HepG2 (cell line): Measurements from ENCODE around the gene MAT2A. TPM values are rescaled to one million over a fixed set of nuclear protein-coding genes. Genes with fewer than 3 reads are reported as not detected.
A peak's percentile ranks its signal among the peaks of the same experiment; 100 is the strongest.

Experiments used
- AFF4 ChIP-seq: sonication (generic); formaldehyde crosslinking; IDR thresholded peaks from 2 replicates; pipeline ENCODE4 v1.4.0; 2020; ENCODE audit warnings: missing genetic modification reagents
- ATF7 ChIP-seq, 2 experiments: fragments of 450-650 bp in 1 of 2; sonication (generic) in 1 of 2; formaldehyde crosslinking in 1 of 2; IDR thresholded peaks; 2 replicates each; pipeline versions ENCODE4 v1.4.0 to v1.6.1; 2016 to 2020; ENCODE audit warnings: antibody characterized with exemption in 1 of 2, mild to moderate bottlenecking in 1 of 2, missing genetic modification reagents in 1 of 2
- DMTF1 ChIP-seq: sonication (generic); formaldehyde crosslinking; IDR thresholded peaks from 2 replicates; pipeline ENCODE4 v1.4.0; 2020; ENCODE audit warnings: mild to moderate bottlenecking, missing genetic modification reagents
- EED ChIP-seq: sonication (generic); formaldehyde crosslinking; IDR thresholded peaks from 2 replicates; pipeline ENCODE4 v1.5.0; 2020; ENCODE audit warnings: mild to moderate bottlenecking, missing genetic modification reagents
- FOXJ3 ChIP-seq: sonication (generic); formaldehyde crosslinking; IDR thresholded peaks from 2 replicates; pipeline ENCODE4 v1.4.0; 2020; ENCODE audit warnings: missing genetic modification reagents, mild to moderate bottlenecking, borderline replicate concordance
- SALL2 ChIP-seq: sonication (generic); formaldehyde crosslinking; IDR thresholded peaks from 2 replicates; pipeline ENCODE4 v1.8.1; 2023; ENCODE audit warnings: mild to moderate bottlenecking, missing genetic modification reagents, inconsistent platforms
- SYNCRIP ChIP-seq: fragments of 200-400 bp; formaldehyde crosslinking; IDR thresholded peaks from 2 replicates; pipeline ENCODE4 v1.6.1; 2018; ENCODE audit warnings: mild to moderate bottlenecking, low read depth, low read length; ENCODE audit not compliant: insufficient read depth
- TIGD3 ChIP-seq: sonication (generic); formaldehyde crosslinking; IDR thresholded peaks from 2 replicates; pipeline ENCODE4 v1.5.1; 2020; ENCODE audit warnings: mild to moderate bottlenecking, missing genetic modification reagents, borderline replicate concordance
- ZNF317 ChIP-seq: sonication (generic); formaldehyde crosslinking; IDR thresholded peaks from 2 replicates; pipeline ENCODE4 v1.5.0; 2020; ENCODE audit warnings: mild to moderate bottlenecking, missing genetic modification reagents
- ZNF780A ChIP-seq: sonication (generic); formaldehyde crosslinking; IDR thresholded peaks from 2 replicates; pipeline ENCODE4 v1.8.0; 2022; ENCODE audit warnings: mild to moderate bottlenecking, missing genetic modification reagents, moderate library complexity
- ZNF784 ChIP-seq: sonication (generic); formaldehyde crosslinking; IDR thresholded peaks from 2 replicates; pipeline ENCODE4 v1.5.1; 2020; ENCODE audit warnings: missing genetic modification reagents, mild to moderate bottlenecking, borderline replicate concordance
- polyA plus RNA-seq, 8 experiments: library from polyadenylated mRNA; depleted of rRNA in 3 of 8; stranded (reverse) in 7 of 8; unstranded in 1 of 8; fragments of >200 nt; fragmentation: Illumina TruSeq in 4 of 8; extraction: Trizol in 4 of 8; gene quantifications; 2 replicates each; pipeline versions ENCODE4 v1.2.1 to v1.2.3, GENCODE V29; 2011 to 2016; ENCODE audit warnings: low read depth in 4 of 8, missing spikeins in 1 of 8, mixed read lengths in 1 of 8; ENCODE audit not compliant: insufficient read depth in 1 of 8
- total RNA-seq, 5 experiments: library from RNA; depleted of rRNA; stranded (reverse); fragments of >200 nt; fragmentation: Illumina TruSeq; extraction: Trizol; gene quantifications; 2 replicates each; pipeline ENCODE4 v1.2.3, GENCODE V29; 2016; ENCODE audit warnings: low read depth in 1 of 5
- TF ChIP-seq, protein P1 (sequence below): sonication (generic); formaldehyde crosslinking; IDR thresholded peaks from 2 replicates; pipeline ENCODE4 v1.4.0; 2020; ENCODE audit warnings: low read depth, mild to moderate bottlenecking, missing genetic modification reagents
- TF ChIP-seq, protein P2 (sequence below): sonication (generic); formaldehyde crosslinking; conservative IDR thresholded peaks from 2 replicates; pipeline ENCODE4 v1.5.0; 2020; ENCODE audit warnings: missing genetic modification reagents

Gene MAT2A
- total and polyA plus RNA-seq, 2 of the 13 experiments (the other 11 are each of a cell fraction or from before 2014, with no cell fraction given), result 155 to 331 TPM

- TF ChIP-seq AFF4 (CRISPR knock-in tag) (no peak), DMTF1 (CRISPR knock-in tag) (no peak), SYNCRIP (no peak), ZNF780A (CRISPR knock-in tag) (no peak), FOXJ3 (no peak; the same call in 1 of the 2 replicates), ZNF784 (CRISPR knock-in tag) (no peak), EED (CRISPR knock-in tag) (no peak), ATF7 (IDR thresholded peaks at IDR 0.05) (no peak), ATF7 (CRISPR knock-in tag; IDR thresholded peaks at IDR 0.05) (no peak), ZNF317 (CRISPR knock-in tag) (0 out of 2 replicates have a peak, but pooled peaks have one; percentile 19), SALL2 (CRISPR knock-in tag) (no peak), TIGD3 (CRISPR knock-in tag) (no peak)
- TF ChIP-seq, protein P1, sequence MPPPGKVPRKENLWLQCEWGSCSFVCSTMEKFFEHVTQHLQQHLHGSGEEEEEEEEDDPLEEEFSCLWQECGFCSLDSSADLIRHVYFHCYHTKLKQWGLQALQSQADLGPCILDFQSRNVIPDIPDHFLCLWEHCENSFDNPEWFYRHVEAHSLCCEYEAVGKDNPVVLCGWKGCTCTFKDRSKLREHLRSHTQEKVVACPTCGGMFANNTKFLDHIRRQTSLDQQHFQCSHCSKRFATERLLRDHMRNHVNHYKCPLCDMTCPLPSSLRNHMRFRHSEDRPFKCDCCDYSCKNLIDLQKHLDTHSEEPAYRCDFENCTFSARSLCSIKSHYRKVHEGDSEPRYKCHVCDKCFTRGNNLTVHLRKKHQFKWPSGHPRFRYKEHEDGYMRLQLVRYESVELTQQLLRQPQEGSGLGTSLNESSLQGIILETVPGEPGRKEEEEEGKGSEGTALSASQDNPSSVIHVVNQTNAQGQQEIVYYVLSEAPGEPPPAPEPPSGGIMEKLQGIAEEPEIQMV (CRISPR knock-in tag), result no peak; the same call in 1 of the 2 replicates
- TF ChIP-seq, protein P2, sequence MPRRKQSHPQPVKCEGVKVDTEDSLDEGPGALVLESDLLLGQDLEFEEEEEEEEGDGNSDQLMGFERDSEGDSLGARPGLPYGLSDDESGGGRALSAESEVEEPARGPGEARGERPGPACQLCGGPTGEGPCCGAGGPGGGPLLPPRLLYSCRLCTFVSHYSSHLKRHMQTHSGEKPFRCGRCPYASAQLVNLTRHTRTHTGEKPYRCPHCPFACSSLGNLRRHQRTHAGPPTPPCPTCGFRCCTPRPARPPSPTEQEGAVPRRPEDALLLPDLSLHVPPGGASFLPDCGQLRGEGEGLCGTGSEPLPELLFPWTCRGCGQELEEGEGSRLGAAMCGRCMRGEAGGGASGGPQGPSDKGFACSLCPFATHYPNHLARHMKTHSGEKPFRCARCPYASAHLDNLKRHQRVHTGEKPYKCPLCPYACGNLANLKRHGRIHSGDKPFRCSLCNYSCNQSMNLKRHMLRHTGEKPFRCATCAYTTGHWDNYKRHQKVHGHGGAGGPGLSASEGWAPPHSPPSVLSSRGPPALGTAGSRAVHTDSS (CRISPR knock-in tag), result no peak
These were observed 51.2 kb downstream of the MAT2A start (continued) for GRCh38 chr2:85589982-85590791.
